GM23338 (cell line): ENCODE results near the gene FAM219A. TPM values are rescaled to one million over a fixed set of nuclear protein-coding genes. Genes with fewer than 3 reads are reported as not detected.
A peak's percentile ranks its signal among the peaks of the same experiment; 100 is the strongest.

Experiments used
- ATAC-seq: fragments of 200-7000 bp; cut with Tn5 transposase; 3 replicates; pipeline ENCODE4 v1.9.1; 2020
- DNase-seq: peaks from one replicate; pipeline ENCODE4 v3.0.0-alpha.2; 2015; ENCODE audit warnings: low spot score
- H2AFZ ChIP-seq: fragments of 200-600 bp; sonication (generic); 2 replicates; pipeline ENCODE4 v1.8.0; 2016; ENCODE audit warnings: antibody characterized with exemption, mild to moderate bottlenecking, moderate library complexity
- H3F3A ChIP-seq: fragments of 200-600 bp; sonication (generic); replicated peaks from 2 replicates; pipeline ENCODE4 v1.8.0; 2017; ENCODE audit warnings: antibody characterized with exemption, mixed run types, low read depth
- H3K27ac ChIP-seq: fragments of 200-600 bp; sonication (generic); 2 replicates; pipeline ENCODE4 v1.6.1; 2016; ENCODE audit warnings: low read depth
- H3K27me3 ChIP-seq: fragments of 200-600 bp; sonication (generic); 2 replicates; pipeline ENCODE4 v1.8.0; 2016; ENCODE audit warnings: mild to moderate bottlenecking, mixed run types, moderate library complexity; ENCODE audit not compliant: insufficient read depth
- H3K36me3 ChIP-seq: fragments of 200-600 bp; sonication (generic); 2 replicates; pipeline ENCODE4 v1.8.0; 2016; ENCODE audit warnings: mild to moderate bottlenecking; ENCODE audit not compliant: insufficient read depth
- H3K4me1 ChIP-seq: fragments of 200-600 bp; sonication (generic); 2 replicates; pipeline ENCODE4 v1.8.0; 2016; ENCODE audit warnings: mild to moderate bottlenecking, moderate library complexity; ENCODE audit not compliant: insufficient read depth
- H3K4me2 ChIP-seq: fragments of 200-600 bp; sonication (generic); 2 replicates; pipeline ENCODE4 v1.7.1; 2017; ENCODE audit warnings: mixed run types
- H3K4me3 ChIP-seq: fragments of 200-600 bp; sonication (generic); 2 replicates; pipeline ENCODE4 v1.6.1; 2016; ENCODE audit warnings: mixed run types
- H3K79me2 ChIP-seq: fragments of 200-600 bp; sonication (generic); replicated peaks from 2 replicates; pipeline ENCODE4 v1.8.0; 2017; ENCODE audit warnings: mild to moderate bottlenecking; ENCODE audit not compliant: insufficient read depth
- H3K9me2 ChIP-seq: fragments of 200-600 bp; sonication (generic); 2 replicates; pipeline ENCODE4 v1.8.0; 2017; ENCODE audit not compliant: insufficient read depth
- H4K20me1 ChIP-seq: fragments of 200-600 bp; sonication (generic); replicated peaks from 2 replicates; pipeline ENCODE4 v1.8.0; 2017; ENCODE audit warnings: mild to moderate bottlenecking; ENCODE audit not compliant: insufficient read depth
- H3K27ac Mint-ChIP-seq: 2 replicates; pipeline ENCODE4 v1.8.0; 2020; ENCODE audit warnings: inconsistent platforms, mild to moderate bottlenecking, moderate library complexity, mixed read lengths
- H3K27me3 Mint-ChIP-seq: 3 replicates; pipeline ENCODE4 v1.8.0; 2022; ENCODE audit warnings: low read depth, mild to moderate bottlenecking, moderate library complexity, mixed read lengths, inconsistent platforms; ENCODE audit not compliant: insufficient read depth, poor library complexity
- H3K36me3 Mint-ChIP-seq: 3 replicates; pipeline ENCODE4 v1.8.0; 2021; ENCODE audit warnings: low read depth, mild to moderate bottlenecking, inconsistent platforms, moderate library complexity, mixed read lengths
- H3K4me1 Mint-ChIP-seq: 3 replicates; pipeline ENCODE4 v1.8.0; 2020; ENCODE audit warnings: mild to moderate bottlenecking, inconsistent platforms, mixed read lengths
- H3K4me3 Mint-ChIP-seq: 3 replicates; pipeline ENCODE4 v1.8.0; 2021; ENCODE audit warnings: moderate library complexity, mild to moderate bottlenecking, inconsistent platforms, mixed read lengths
- H3K9me3 Mint-ChIP-seq: 3 replicates; pipeline ENCODE4 v1.8.0; 2020; ENCODE audit warnings: moderate library complexity, mild to moderate bottlenecking, inconsistent platforms, mixed read lengths
- CREB1 ChIP-seq: fragments of 250-450 bp; sonication (Bioruptor Pico); IDR thresholded peaks from 2 replicates; pipeline ENCODE4 v1.5.0; 2020; ENCODE audit warnings: low read depth, mild to moderate bottlenecking, moderate library complexity
- EZH2 ChIP-seq: fragments of 200-600 bp; sonication (generic); IDR thresholded peaks from one replicate; pipeline ENCODE4 v1.8.0; 2017; ENCODE audit warnings: antibody characterized with exemption, mild to moderate bottlenecking, low read depth; ENCODE audit not compliant: unreplicated experiment
- EZH2phosphoT487 ChIP-seq: fragments of 200-600 bp; sonication (generic); IDR thresholded peaks from one replicate; pipeline ENCODE4 v1.8.1; 2018; ENCODE audit warnings: antibody characterized with exemption; ENCODE audit not compliant: unreplicated experiment
- JUNB ChIP-seq: IDR thresholded peaks from one replicate; pipeline ENCODE4 v1.6.1; 2016; ENCODE audit warnings: antibody characterized with exemption; ENCODE audit not compliant: unreplicated experiment
- POLR2AphosphoS5 ChIP-seq: IDR thresholded peaks from 2 replicates; pipeline ENCODE4 v1.6.1; 2016; ENCODE audit warnings: antibody characterized with exemption, low read depth
- STAT1 ChIP-seq: IDR thresholded peaks from one replicate; pipeline ENCODE4 v1.6.1; 2016; ENCODE audit warnings: antibody characterized with exemption; ENCODE audit not compliant: unreplicated experiment
- ZNF114 ChIP-seq: fragments of 250-450 bp; sonication (Bioruptor Pico); IDR thresholded peaks from 2 replicates; pipeline ENCODE4 v1.5.0; 2020; ENCODE audit warnings: mild to moderate bottlenecking, moderate library complexity
- ZNF331 ChIP-seq: fragments of 250-450 bp; sonication (Bioruptor Pico); IDR thresholded peaks from 2 replicates; pipeline ENCODE4 v1.5.0; 2020; ENCODE audit warnings: low read depth, mild to moderate bottlenecking, moderate library complexity
- polyA plus RNA-seq: library from polyadenylated mRNA; unstranded; fragments of >200 nt; fragmentation: Nextera tagmentation; extraction: Ambion mirVana; gene quantifications from 2 replicates; pipeline ENCODE4 v1.2.1, GENCODE V29; 2016
- total RNA-seq: library from RNA; depleted of rRNA; stranded (reverse); fragments of >200 nt; shearing (Covaris generic); gene quantifications from 2 replicates; pipeline ENCODE4 v1.2.3, GENCODE V29; 2014
- TF ChIP-seq, protein P1 (sequence below): IDR thresholded peaks from one replicate; pipeline ENCODE4 v1.6.1; 2018; ENCODE audit warnings: antibody characterized with exemption; ENCODE audit not compliant: unreplicated experiment
- TF ChIP-seq, protein P2 (sequence below): IDR thresholded peaks from 2 replicates; pipeline ENCODE4 v1.6.1; 2016; ENCODE audit warnings: antibody characterized with exemption
- TF ChIP-seq, protein P3 (sequence below), 2 experiments: fragments of 200-600 bp in 1 of 2; sonication (generic) in 1 of 2; conservative IDR thresholded peaks; 2 replicates each; pipeline versions ENCODE4 v1.5.1 to v1.6.1; 2016 to 2017; ENCODE audit warnings: antibody characterized with exemption in 2 of 2, low read depth in 2 of 2, mild to moderate bottlenecking in 2 of 2, moderate library complexity in 1 of 2

The FAM219A gene
- total and polyA plus RNA-seq, 2 experiments from 2014 or later: 3.8 to 7.2 TPM

DNA sequence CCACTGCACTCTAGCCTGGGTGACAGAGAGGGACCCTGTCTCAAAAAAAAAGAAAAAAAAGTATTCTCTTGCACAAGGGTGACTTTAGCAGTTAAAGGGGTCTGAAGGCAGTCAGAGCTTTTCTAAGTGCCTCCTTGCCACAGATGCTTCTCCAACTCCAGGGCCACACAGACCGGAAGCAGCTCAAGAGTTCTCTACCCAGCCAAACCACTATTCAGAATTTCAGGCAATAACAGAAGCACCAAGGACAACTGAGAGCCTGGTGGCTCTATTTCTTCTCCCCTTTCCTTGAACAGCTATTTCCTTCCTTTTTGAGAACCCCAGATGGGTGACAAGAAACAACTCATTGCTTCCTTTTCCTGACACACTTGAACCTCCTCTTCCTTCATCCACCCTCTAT is 2.2 kb downstream of the FAM219A start:
- H2AFZ ChIP-seq: no peak overlapping the region
- no peak overlapping the region; the same call in 1 of the 2 replicates for H3K4me2 ChIP-seq
- Mint-ChIP-seq H3K4me1 (peaks cover 35% of the 10 kb centered on the region), H3K27ac (no peak overlapping the region), H3K4me3 (peak overlapping the region; percentile 22; the same call in 1 of the 3 replicates), H3K36me3 (no peaks in the 10 kb centered on the region), H3K9me3 (no peaks in the 10 kb centered on the region), H3K27me3 (peaks cover 28% of the 10 kb centered on the region)
- peaks cover 21% of the 10 kb centered on the region for H3K27me3 ChIP-seq
- DNase-seq (no peak), ATAC-seq (no peak)
- no peaks in the 10 kb centered on the region for H3K36me3 ChIP-seq
- peaks cover 2% of the 10 kb centered on the region; the same call in 1 of the 2 replicates for H4K20me1 ChIP-seq
- peaks cover 14% of the 10 kb centered on the region; the same call in 1 of the 2 replicates for H3K79me2 ChIP-seq
- no peak overlapping the region for H3K27ac ChIP-seq
- H3K4me3 ChIP-seq: peak overlapping the region; percentile 88; the same call in 1 of the 2 replicates
- 0 out of 2 replicates have a peak, but pooled peaks cover 5% of the 10 kb centered on the region for H3F3A ChIP-seq
- TF ChIP-seq ZNF331 (no peak), JUNB (no peak), POLR2AphosphoS5 (no peak), EZH2 (no peak), ZNF114 (CRISPR knock-in tag) (no peak), CREB1 (CRISPR knock-in tag) (no peak), STAT1 (no peak), EZH2phosphoT487 (no peak)
- TF ChIP-seq, protein P1, sequence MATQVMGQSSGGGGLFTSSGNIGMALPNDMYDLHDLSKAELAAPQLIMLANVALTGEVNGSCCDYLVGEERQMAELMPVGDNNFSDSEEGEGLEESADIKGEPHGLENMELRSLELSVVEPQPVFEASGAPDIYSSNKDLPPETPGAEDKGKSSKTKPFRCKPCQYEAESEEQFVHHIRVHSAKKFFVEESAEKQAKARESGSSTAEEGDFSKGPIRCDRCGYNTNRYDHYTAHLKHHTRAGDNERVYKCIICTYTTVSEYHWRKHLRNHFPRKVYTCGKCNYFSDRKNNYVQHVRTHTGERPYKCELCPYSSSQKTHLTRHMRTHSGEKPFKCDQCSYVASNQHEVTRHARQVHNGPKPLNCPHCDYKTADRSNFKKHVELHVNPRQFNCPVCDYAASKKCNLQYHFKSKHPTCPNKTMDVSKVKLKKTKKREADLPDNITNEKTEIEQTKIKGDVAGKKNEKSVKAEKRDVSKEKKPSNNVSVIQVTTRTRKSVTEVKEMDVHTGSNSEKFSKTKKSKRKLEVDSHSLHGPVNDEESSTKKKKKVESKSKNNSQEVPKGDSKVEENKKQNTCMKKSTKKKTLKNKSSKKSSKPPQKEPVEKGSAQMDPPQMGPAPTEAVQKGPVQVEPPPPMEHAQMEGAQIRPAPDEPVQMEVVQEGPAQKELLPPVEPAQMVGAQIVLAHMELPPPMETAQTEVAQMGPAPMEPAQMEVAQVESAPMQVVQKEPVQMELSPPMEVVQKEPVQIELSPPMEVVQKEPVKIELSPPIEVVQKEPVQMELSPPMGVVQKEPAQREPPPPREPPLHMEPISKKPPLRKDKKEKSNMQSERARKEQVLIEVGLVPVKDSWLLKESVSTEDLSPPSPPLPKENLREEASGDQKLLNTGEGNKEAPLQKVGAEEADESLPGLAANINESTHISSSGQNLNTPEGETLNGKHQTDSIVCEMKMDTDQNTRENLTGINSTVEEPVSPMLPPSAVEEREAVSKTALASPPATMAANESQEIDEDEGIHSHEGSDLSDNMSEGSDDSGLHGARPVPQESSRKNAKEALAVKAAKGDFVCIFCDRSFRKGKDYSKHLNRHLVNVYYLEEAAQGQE: no peak
- TF ChIP-seq, protein P2, sequence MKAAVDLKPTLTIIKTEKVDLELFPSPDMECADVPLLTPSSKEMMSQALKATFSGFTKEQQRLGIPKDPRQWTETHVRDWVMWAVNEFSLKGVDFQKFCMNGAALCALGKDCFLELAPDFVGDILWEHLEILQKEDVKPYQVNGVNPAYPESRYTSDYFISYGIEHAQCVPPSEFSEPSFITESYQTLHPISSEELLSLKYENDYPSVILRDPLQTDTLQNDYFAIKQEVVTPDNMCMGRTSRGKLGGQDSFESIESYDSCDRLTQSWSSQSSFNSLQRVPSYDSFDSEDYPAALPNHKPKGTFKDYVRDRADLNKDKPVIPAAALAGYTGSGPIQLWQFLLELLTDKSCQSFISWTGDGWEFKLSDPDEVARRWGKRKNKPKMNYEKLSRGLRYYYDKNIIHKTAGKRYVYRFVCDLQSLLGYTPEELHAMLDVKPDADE: no peak
- peaks cover 11% of the 10 kb centered on the region for H3K4me1 ChIP-seq
- no peaks in the 10 kb centered on the region; the same call in 1 of the 2 replicates for H3K9me2 ChIP-seq

DNA sequence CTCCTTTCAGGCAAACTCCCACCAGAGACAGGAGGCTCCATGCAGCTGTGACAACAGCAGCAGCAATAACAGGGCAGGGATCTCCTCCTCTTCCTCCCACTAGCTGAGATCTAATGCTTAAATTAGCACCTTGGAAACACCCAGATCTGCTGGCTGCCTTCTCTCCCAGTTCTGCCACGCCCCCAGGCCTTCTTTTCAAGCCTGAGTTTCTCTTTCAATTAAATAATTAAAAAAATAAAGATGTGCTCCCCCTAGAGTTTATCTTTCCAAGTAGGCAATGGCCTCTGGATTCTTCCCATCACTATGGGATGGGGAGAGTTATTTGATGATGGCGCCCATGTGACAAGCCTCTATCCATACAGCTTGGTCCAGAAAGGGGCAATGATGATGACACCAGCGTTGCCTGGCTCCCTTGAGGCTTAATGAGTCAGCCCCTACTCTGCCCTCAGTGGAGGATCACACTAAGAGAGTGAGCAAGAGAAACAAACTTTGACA is 3.8 kb downstream of the FAM219A start:
- Mint-ChIP-seq H3K4me1 (peaks cover 37% of the 10 kb centered on the region), H3K4me3 (no peak overlapping the region), H3K9me3 (no peaks in the 10 kb centered on the region), H3K36me3 (no peaks in the 10 kb centered on the region), H3K27ac (no peak overlapping the region), H3K27me3 (peaks cover 23% of the 10 kb centered on the region)
- no peak overlapping the region for H3K4me2 ChIP-seq
- H3K4me3 ChIP-seq: no peak overlapping the region
- DNase-seq (peak; percentile 67), ATAC-seq (no peak)
- peaks cover 2% of the 10 kb centered on the region; the same call in 1 of the 2 replicates for H4K20me1 ChIP-seq
- H3K27me3 ChIP-seq: peaks cover 17% of the 10 kb centered on the region
- H2AFZ ChIP-seq: no peak overlapping the region
- H3K27ac ChIP-seq: no peak overlapping the region
- H3K9me2 ChIP-seq: no peaks in the 10 kb centered on the region; the same call in 1 of the 2 replicates
- H3K36me3 ChIP-seq: no peaks in the 10 kb centered on the region
- H3K4me1 ChIP-seq: peaks cover 12% of the 10 kb centered on the region
- TF ChIP-seq, protein P3, sequence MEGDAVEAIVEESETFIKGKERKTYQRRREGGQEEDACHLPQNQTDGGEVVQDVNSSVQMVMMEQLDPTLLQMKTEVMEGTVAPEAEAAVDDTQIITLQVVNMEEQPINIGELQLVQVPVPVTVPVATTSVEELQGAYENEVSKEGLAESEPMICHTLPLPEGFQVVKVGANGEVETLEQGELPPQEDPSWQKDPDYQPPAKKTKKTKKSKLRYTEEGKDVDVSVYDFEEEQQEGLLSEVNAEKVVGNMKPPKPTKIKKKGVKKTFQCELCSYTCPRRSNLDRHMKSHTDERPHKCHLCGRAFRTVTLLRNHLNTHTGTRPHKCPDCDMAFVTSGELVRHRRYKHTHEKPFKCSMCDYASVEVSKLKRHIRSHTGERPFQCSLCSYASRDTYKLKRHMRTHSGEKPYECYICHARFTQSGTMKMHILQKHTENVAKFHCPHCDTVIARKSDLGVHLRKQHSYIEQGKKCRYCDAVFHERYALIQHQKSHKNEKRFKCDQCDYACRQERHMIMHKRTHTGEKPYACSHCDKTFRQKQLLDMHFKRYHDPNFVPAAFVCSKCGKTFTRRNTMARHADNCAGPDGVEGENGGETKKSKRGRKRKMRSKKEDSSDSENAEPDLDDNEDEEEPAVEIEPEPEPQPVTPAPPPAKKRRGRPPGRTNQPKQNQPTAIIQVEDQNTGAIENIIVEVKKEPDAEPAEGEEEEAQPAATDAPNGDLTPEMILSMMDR (conservative IDR thresholded peaks at IDR 0.05; ENCODE audit: low read depth in 2 of 2): peak in 1 of 2 experiments; percentile 37; a peak in 3 of 4 replicates
- TF ChIP-seq POLR2AphosphoS5: no peak
- 0 out of 2 replicates have a peak, but pooled peaks cover 5% of the 10 kb centered on the region for H3F3A ChIP-seq
- H3K79me2 ChIP-seq: peaks cover 14% of the 10 kb centered on the region; the same call in 1 of the 2 replicates
